Left ventricle myocardium inferior (tissue), 1 donor: Measurements from ENCODE around the gene CCR7. TPM values are rescaled to one million over a fixed set of nuclear protein-coding genes. Genes with fewer than 3 reads are reported as not detected.

Source experiments
- DNase-seq: peaks from one replicate; pipeline ENCODE4 v3.0.0-alpha.2; 2020
- H3K27ac ChIP-seq: fragments of 200-600 bp; replicated peaks from 2 replicates; pipeline ENCODE4 v1.8.0; 2021
- H3K27me3 ChIP-seq: fragments of 200-600 bp; 2 replicates; pipeline ENCODE4 v1.8.0; 2021; ENCODE audit warnings: low read depth
- H3K36me3 ChIP-seq: fragments of 200-600 bp; 2 replicates; pipeline ENCODE4 v1.8.0; 2021
- H3K4me1 ChIP-seq: fragments of 200-600 bp; 2 replicates; pipeline ENCODE4 v1.8.0; 2021
- H3K4me3 ChIP-seq: fragments of 200-600 bp; 2 replicates; pipeline ENCODE4 v1.8.0; 2021; ENCODE audit warnings: mild to moderate bottlenecking, moderate library complexity
- H3K9me3 ChIP-seq: fragments of 200-600 bp; replicated peaks from 2 replicates; pipeline ENCODE4 v1.8.0; 2021
- intact Hi-C: fragments of 100-400 bp; cut with micrococcal nuclease; formaldehyde crosslinking; loops from one replicate; pipeline ENCODE4 v1.11.0; 2022
- total RNA-seq: library from RNA; stranded (reverse); fragmentation: NEBNext Ultra II Directional; extraction: Animal tissue kit (Norgen Biotek cat#: 25700); gene quantifications from one replicate; pipeline ENCODE4 v1.2.1, GENCODE V29; 2021
- TF ChIP-seq, protein P1 (sequence below): fragments of 200-600 bp; IDR thresholded peaks from 2 replicates; pipeline ENCODE4 v1.8.0; 2021; ENCODE audit warnings: antibody characterized with exemption, mild to moderate bottlenecking, borderline replicate concordance
- donor health status: DM: no; HTN: yes; CAD: no; lungs with severe emphysema.

The CCR7 gene
- total RNA-seq, 1 donor from 2014 or later = not detected

DNA sequence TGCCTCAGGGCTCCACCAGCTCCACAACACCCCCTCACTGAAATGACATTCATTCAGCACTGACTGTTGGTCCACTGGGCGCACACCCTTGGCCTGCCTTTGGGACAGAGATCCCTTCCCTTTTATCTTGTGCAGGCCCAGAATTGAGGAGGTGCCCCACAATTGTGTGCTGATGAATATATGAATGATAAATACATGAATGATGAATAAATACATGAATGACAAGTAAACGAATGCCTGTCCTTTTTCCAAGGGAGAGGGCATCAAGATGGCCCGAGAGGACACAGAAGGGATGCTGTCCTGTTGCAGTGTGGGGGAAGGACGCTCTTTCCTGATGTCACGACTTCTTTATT, 5.7 kb downstream of the CCR7 start:
- Histone ChIP-seq H3K36me3 (no peaks in the 10 kb centered on the region), H3K9me3 (no peaks in the 10 kb centered on the region), H3K4me1 (peaks cover 66% of the 10 kb centered on the region), H3K4me3 (no peak overlapping the region), H3K27ac (peak overlapping the region; percentile 92), H3K27me3 (peaks cover 34% of the 10 kb centered on the region)
- intact Hi-C loops = loop anchor here (5.0 kb wide), 1 partner anchor 117 kb away; the partner anchor contains the start of gene IGFBP4
- TF ChIP-seq, protein P1, sequence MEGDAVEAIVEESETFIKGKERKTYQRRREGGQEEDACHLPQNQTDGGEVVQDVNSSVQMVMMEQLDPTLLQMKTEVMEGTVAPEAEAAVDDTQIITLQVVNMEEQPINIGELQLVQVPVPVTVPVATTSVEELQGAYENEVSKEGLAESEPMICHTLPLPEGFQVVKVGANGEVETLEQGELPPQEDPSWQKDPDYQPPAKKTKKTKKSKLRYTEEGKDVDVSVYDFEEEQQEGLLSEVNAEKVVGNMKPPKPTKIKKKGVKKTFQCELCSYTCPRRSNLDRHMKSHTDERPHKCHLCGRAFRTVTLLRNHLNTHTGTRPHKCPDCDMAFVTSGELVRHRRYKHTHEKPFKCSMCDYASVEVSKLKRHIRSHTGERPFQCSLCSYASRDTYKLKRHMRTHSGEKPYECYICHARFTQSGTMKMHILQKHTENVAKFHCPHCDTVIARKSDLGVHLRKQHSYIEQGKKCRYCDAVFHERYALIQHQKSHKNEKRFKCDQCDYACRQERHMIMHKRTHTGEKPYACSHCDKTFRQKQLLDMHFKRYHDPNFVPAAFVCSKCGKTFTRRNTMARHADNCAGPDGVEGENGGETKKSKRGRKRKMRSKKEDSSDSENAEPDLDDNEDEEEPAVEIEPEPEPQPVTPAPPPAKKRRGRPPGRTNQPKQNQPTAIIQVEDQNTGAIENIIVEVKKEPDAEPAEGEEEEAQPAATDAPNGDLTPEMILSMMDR = no peak
- no peak for DNase-seq

DNA sequence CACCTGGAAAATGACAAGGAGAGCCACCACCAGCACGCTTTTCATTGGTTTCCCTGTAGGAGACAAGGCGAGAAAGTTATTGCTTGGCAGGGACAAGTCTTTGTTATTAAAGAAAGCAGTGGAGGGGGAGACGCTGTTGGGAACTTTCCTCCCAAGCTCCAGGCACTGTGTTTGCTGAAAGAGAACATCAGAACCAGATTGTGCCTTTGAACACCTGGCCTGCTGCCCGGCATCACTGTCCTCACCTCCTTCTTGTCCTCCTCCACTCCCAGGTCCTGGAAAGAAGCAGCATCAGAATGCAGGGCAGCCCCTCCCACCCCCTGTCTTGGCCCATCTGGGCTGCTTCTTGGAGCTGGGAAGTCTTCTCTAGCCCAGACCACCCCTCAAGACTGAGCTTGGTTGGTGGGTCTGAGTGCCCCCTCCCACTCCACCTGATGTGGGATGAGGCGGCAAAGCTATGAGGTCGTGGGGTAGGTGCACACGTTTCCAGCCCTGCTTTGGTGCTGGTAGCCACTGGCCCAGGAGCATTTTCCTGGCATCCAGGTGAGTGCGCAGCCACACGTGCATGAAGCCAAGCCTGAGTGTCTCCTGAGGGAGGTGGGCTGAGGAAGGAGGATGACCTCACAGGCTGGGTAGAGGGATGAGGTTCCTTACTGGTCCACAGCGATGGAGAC, 6.2 kb downstream of the CCR7 start:
- no peak for DNase-seq
- intact Hi-C loops = loop anchor here (5.0 kb wide), 1 partner anchor 117 kb away; the partner anchor contains the start of gene IGFBP4
- H3K27me3 ChIP-seq = peaks cover 28% of the 10 kb centered on the region
- peak overlapping the region; percentile 92 for H3K27ac ChIP-seq
- no peaks in the 10 kb centered on the region for H3K9me3 ChIP-seq
- TF ChIP-seq, protein P1 = no peak
- peaks cover 71% of the 10 kb centered on the region for H3K4me1 ChIP-seq
- no peaks in the 10 kb centered on the region for H3K36me3 ChIP-seq
- H3K4me3 ChIP-seq = no peak overlapping the region

DNA sequence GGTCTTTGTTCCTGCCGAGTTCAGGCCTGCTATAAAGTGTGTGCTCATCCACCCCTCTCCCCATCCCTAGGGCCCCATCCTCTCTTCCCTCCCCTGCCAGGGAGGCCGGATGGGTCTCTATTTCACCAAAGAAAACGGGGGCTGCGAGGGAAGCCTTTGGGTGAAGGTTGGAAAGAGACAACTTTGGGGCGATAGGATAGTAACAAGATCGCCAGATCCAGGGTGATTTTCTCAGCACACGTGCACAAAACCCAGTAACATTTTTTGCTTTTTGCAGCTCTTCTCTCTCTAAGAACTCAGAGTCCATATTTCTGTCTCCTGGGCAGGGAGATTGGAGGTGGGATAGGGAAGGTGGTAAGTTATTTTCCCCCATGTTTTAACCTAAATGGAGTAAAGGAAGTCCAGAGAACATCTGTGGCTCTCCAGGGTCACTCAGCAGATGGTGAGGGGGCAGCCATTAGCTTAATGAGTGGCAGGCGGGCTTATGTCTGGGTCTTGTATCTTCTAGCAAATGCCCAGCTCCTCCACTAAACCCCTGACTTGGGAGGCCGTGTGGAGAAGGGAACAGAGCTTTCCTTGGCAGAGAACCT, 6.9 kb downstream of the CCR7 start:
- no peak overlapping the region for H3K4me3 ChIP-seq
- intact Hi-C loops = loop anchor here (5.0 kb wide), 1 partner anchor 116 kb away; the partner anchor contains the start of gene IGFBP4

DNA sequence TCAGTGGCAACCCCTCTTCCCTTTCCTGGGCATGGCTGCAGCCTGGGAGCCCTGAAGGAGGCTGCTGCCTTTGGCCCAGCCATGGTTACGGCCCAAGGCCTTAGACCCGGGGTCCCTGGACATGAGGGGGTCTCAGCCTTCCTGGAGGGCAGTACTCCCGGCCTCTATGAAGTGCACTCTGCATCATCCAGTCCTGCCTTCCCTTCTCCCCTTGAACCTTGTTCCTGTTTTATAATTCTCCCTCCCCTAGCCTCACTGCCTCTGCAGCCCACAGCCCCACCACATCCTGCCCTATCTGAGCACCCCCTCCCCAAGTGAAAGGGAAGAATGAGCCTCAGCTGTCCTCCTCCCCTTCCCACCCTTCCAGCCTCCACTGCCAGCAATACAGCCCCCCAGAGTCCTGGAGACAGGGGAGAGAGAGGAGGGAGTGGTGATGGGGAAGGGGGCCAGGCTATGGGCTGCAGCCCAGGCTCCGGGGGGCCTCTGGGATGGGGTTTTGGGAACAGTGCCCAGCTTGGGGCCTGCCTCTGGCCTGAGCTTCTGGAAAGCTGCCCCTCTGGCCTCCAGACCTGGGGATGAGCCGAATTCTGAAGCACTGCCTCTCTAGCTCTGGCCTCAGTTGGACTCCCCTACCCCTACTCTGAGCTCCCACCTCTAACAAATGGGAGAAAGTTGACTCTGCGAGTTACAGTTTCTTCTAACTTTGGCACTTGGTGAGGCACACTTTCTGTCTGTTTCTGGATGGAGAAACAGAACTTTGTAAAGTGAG, 7.6 kb downstream of the CCR7 start:
- Histone ChIP-seq H3K4me1 (peaks cover 83% of the 10 kb centered on the region), H3K36me3 (no peaks in the 10 kb centered on the region), H3K27ac (peak overlapping the region; percentile 92), H3K27me3 (peaks cover 18% of the 10 kb centered on the region), H3K9me3 (no peaks in the 10 kb centered on the region), H3K4me3 (peak overlapping the region; percentile 39)
- no peak for DNase-seq
- intact Hi-C loops = loop anchor here (5.0 kb wide), 1 partner anchor 115 kb away; the partner anchor contains the start of gene IGFBP4
- TF ChIP-seq, protein P1 = no peak

More for the DNA sequence above, 6.9 kb downstream of the CCR7 start:
- H3K9me3 ChIP-seq = no peaks in the 10 kb centered on the region
- H3K27me3 ChIP-seq = peaks cover 25% of the 10 kb centered on the region
- TF ChIP-seq, protein P1 = no peak
- peaks cover 77% of the 10 kb centered on the region for H3K4me1 ChIP-seq
- H3K27ac ChIP-seq = peak overlapping the region; percentile 92
- H3K36me3 ChIP-seq = no peaks in the 10 kb centered on the region
- DNase-seq = no peak

DNA sequence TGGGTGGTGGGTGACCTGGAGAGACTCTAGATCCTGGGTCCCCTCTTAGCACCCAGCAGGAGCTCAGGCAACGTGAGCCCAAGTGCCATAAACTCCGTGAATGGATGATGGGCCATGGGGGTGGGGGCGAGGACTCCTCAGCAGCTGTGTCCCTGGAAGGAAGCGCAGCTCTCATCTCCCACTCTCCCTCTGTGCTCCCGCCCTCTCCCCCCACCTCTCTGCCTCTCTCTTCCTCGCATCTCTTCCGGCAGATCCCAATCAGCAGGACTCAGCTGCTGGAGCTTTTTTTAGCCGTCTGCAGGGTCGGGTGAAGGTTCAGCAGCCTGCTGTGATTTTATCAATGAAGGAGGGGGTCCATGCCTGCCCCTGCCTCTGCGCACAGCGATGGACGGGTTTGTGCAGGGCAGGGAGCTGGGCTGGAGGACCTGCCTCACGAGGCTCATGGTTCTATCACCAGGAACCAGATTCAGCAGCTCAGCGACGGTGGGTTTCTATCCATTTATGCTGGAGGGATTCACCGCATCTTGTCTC, 8.3 kb downstream of the CCR7 start:
- DNase-seq = peak; percentile 64
- Histone ChIP-seq H3K27ac (peak overlapping the region; percentile 92), H3K36me3 (no peaks in the 10 kb centered on the region), H3K4me1 (peaks cover 89% of the 10 kb centered on the region), H3K27me3 (peaks cover 10% of the 10 kb centered on the region), H3K9me3 (no peaks in the 10 kb centered on the region), H3K4me3 (peak overlapping the region; percentile 39)
- TF ChIP-seq, protein P1 = no peak
- intact Hi-C loops = loop anchor here (5.0 kb wide), 1 partner anchor 115 kb away; the partner anchor contains the start of gene IGFBP4
